GM18868 (cell line): ENCODE results near the gene SIGLEC12.
"Not testable (repeated sequence)": the region's sequence is repeated elsewhere in the genome, so short reads cannot be mapped to it uniquely, and the experiment has no call there.

Experiments used
- ATAC-seq: cut with Tn5 transposase; IDR thresholded peaks from one replicate; pipeline ENCODE4 v1.9.1; 2021; ENCODE audit warnings: mild to moderate bottlenecking, moderate library complexity; ENCODE audit not compliant: unreplicated experiment

The SIGLEC12 gene

DNA sequence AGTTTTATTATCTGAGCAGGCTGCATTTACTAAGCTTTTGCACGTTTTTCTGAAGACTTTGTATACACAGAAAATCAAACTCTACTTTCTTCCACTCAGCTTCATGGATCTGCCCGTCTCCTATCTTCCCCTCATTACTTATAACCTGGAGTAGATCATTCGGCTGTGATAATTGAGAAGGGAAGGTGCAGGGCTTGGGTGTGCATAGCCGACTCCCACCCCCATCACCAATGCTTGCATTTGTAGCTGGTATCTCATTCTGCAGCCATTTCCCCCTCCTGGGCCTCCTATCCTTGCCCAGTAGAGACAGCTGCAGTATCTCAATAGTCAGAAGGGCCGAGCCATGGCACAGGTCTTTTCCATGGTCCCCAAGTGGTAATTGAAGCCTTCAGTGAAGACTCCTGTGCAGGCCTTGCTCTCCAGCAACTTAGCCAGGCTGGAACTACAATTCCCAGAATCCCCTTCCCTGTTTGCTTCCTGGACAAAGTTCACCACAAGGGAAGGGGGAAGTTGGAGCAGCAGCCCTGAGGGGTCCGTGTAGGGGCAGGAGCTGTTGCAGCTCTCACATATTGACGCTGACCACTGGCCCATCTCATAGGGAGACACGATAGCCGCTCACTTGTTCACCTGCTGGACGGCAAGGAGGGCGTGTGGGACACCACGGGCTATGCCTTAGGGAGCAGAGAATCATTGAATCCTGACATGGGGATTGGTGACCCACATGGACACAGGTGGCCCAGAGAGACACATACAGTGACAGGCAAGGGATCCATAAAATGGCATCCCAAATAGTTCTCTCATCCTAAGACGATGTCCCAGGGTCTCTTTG lies 41.2 kb downstream of the SIGLEC12 start:
- no peak for ATAC-seq

DNA sequence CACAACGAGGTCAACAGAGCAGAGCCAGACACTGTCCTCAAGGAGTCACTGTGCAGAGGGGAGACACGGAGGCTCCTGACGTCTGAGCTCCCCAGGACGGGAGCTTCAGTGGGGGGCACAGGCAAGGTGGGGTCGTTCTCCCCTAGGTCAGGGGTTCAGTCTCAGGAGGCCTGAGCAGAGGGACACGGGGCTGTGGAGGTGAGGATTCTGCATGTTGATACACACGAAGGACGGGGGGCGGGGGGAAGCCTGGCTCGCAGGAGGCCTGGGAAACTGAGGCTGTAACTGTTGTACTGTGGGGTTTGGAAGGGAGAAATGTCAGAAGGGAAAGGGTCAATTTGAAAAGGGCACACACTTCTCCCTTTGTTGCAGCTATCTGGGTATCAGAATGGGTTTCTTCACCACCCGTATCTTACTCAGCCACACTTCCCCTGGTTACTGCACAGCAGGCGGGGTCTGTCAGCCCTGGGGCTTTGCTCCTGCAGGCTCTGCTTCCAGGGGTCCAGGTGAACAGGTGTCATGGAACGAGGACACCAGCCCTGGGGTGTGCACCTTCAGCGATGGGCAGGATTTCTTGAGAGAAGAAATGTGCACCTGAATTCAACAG lies 42.6 kb downstream of the SIGLEC12 start:
- no peak for ATAC-seq

DNA sequence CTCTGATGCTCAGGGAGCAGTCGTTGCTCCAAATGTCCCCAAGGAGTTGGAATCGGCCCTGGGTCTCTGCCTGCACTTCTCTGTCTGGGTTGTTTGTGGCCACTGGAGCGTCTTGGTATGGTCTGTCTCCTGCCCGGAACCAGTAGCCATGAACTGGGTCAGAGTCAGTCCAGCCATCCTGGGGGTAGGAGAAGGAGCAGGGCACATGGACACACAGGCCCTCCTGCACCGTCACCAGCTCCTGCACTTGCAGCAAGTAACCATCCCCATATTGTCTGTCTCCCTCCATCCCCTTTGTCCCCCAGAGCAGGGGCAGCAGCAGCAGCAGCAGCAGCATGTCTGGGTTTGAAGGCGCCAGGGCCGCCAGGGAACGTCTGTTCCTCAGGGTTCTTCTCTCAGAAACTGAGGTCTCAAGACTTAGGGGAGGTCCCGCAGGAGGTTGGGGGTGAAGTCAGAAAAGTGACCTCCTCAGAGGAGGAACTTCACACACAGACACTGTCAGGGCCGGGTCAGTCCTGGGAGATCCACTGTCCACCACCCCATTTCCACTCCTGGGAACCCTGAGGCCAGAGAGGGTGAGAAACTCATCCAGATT lies 43.5 kb downstream of the SIGLEC12 start, which contains the start of gene SIGLEC8:
SIGLEC8 (minus strand) TSS at position 404 of the 595 bp plus-strand sequence; CDS start at position 337, 67 bp downstream.
- no peak for ATAC-seq

DNA sequence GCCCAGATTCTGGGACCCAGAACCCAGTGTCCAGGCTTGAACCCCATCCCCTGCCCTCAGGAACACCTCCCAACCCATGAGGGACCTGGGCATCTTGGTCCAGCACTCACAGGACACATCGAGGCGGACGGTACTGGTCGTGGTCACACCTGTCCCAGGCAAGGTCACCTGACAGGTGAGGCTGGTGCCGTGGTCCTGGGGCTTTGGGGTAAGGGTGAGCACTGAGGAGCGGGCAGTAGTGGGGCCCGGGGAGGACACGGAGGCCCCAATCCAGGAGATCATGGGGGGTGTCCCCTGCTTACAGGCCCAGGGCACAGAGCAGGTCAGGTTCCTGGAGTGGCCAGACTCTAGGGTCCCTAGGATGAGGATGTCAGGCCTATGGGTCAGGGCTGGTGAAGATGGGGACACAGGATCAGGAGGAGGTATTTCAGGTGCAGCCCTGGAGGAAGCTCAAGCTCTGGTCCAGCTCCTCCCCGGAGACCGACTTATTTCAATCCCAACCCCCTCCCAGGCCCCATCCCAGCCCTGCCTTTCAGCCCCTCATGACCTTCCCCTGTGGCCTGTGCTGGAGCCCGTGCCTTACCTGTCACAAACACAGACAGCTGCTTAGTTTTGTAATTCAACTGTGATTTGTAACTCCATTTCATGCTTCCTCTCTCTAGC lies 44.1 kb downstream of the SIGLEC12 start:
- ATAC-seq = no peak

DNA sequence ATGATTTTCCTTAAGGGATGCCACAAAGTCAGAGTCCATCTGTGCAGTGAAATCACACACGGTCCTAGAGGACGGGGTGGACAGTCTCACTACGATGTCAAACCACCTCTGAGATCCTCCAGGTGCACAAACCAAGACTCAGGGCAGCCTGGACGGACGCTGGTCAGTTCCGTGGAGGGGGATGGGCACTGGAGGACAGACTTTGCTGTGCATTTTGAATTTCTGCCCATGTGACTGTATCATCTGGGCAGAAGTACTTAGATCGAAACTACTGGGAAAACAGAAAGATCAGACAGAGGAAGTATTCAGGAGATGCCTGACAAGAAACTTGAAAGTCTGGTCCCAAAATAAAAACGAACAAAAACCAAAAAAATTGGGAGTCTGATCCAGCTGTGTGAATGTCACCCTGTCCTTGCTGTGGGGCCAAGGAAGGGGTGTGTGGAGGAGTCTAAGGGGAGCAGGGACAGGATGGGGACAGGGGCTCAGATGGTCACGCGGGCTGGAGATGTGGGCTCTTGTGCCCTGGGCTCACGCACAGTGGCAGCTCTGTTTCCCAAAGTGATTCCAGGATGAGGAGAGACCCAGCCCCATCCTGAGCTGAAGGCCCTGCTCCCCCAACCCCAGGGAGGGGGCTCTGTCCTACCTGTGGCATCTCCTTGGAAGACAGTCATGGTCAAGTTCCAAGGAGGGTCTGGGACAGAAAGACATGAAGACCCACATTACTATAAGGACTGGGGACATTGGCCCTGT lies 44.9 kb downstream of the SIGLEC12 start:
- no peak for ATAC-seq

DNA sequence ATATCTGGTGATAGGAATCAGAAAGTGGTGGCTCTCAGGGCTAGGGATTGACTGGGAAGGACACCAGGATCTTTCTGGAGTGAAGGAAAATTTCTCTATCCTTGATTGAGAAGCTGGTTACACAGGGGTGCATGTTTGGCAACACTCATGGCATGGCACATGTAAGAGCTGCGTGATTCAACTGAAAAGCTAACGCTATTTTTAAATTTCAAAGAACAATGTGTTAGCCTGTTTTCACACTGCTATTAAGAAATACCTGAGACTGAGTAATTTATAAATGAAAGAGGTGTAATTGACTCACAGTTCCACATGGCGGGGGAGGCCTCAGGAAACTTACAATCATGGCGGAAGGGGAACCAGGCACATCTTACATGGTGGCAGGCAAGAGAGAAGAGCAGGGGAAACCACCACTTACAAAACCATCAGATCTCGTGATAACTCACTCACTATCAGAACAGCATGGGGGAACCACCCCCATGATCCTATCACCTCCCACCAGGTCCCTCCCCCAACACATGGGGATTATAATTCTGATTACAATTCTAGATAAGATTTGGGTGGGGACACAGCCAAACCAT lies 50.8 kb downstream of the SIGLEC12 start:
- no peak for ATAC-seq

DNA sequence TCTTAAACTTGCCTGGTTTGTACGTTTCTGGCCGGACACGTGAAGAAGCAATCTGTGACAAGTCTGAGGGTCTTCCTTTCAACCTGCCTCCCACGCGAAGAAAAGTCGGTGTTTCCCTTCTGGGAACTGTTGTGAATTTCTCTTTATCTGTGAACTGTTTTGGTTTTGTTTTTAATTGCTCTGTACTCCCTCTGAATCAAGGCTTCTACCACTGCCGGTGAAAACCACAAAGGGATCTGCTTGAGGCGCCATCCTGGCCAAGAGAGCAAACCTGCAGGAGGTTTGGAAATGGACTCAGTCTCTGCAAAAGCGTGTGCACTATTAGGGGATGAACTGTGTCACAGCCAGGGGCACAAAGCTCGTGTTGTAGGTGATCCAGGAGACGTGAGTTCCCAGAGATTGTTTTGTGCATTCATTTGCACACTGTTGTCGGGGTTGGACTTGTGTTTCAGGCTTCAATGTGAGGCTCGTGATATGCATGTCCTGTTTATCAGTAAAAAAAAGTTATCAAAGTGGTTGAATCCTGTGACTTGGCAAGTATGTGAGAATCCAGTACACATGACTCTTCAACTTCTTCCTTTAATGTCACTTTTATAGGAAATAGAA lies 53.1 kb downstream of the SIGLEC12 start:
- no peak for ATAC-seq

DNA sequence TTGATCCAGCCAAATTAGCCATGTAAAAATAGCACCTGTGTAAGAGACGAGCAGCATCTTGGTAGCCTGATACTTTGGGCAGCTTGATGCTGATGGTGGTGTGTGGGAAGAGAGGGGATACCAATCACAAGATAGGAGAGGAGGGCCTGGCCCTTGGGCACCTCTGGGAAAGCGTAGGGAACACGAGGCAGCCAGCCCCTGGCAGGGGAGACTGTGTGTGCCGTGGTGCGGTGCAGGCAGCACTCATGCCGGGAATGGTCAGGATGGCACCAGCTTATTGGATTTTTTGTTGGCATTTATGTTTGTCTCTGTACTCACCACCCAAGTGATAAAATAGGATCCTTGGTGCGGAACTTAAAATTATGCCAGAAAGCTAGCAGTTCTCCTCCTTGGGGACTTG lies 53.6 kb downstream of the SIGLEC12 start:
- ATAC-seq = no peak

DNA sequence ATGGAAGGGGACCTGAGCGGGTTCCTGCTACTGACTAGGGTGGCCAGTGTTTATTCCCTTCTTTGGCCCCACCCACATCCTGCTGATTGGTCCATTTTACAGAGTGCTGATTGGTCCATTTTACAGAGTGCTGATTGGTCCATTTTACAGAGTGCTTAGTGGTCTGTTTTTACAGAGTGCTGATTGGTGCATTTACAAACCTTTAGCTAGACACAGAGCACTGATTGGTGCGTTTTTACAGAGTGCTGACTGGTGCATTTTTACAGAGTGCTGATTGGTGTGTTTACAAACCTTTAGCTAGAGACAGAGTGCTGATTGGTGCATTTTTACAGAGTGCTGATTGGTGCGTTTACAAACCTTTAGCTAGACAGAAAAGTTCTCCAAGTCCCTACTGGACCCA lies 54.1 kb downstream of the SIGLEC12 start:
- ATAC-seq = not testable (repeated sequence)

DNA sequence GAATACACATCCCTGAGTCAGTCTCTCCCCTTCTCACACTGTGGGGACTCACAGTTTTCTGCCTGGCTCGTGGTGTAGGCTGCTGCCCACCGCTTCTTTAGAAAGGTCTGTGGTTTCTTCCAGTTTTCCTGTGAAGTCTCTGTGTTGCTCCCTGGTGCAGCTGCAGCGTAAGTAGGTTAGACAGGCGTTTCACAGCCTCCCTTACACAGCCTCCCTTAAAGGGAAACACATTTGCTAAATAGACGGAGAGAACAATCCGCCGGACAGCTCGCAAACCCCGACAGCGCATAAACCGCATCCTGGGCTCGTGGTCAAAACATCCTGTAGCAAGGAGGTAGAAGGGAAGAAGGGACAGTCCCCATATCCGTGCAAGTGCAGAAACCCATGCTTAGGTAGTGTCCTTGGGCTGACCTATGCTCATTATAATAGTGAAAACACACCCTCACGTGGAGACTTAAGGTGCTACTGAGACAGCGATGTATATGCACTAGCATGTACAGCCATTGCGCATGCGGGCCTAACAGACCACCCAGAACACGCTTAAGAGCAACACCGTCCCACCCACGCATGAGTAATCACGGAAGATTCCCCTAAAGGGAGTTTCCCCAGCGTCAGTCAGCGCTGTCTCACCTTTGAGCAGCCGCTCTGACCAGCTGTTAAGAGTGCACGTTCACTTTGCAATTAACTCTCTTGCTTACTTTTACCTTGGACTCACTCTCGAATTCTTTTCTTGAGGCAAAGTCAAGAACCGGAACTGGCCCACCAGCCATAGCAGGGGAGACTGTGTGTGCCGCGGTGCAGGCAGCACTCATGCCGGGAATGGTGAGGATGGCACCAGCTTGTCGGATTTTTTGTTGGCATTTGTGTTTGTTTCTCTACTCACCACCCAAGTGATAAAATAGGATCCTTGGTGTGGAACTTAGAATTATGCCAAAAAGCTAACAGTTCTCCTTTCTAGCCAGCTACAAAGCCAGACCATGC lies 59.9 kb downstream of the SIGLEC12 start:
- ATAC-seq = peak; percentile 88
